ENCODE data around the gene CNGA2. TPM values are rescaled to one million over a fixed set of nuclear protein-coding genes. Genes with fewer than 3 reads are reported as not detected.

Gene CNGA2
- total and polyA plus RNA-seq, 4 donors: not detected

DNA sequence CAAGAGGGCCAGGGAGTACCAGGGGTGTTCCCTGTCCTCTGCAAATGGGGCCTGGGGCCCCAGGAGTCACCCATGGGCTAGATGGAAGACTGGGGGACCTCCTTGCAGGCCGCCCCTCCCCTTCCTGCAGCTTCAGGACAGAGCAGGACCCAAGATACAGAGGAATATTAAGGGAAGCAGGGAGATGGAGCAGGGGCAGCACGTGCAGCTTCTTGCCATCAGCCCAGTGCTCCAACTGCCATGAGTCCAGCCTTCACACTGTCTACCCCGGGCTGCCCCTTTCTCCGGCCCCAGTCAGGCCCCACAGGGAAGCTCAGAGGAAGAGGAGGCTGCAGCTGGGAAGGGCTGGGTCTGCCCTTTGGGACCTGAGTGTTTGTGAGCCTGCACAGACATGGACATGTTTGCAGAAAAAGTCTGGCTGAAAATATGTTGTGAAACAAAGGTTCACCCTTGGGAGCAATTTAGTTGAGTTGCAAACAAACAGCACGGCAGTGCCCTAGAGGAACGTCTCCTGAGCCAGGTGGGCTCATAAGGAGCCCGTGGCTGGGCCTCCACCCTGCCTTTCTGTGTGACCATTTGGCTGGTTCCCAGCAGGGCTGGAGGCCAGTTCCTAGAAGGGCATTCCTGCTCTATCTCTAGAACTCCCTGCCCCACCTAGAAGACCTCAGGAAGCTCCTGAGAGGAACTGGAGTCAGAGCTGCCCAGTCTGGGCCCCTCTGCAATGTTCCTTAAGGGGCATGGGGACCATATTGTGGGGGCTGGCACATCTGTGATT lies 9.8 kb upstream of the CNGA2 start:
- H3K36me3 ChIP-seq (ENCODE audit: control insufficient read depth in 4 of 4, insufficient read depth in 3 of 4, low read depth in 1 of 4, low read length in 3 of 4): no peaks in the 10 kb centered on the region
- no peaks in the 10 kb centered on the region for H3K27me3 ChIP-seq (ENCODE audit: control insufficient read depth in 4 of 4, insufficient read depth in 4 of 4, low read length in 3 of 4)
- H3K4me1 ChIP-seq (ENCODE audit: control insufficient read depth in 4 of 4, insufficient read depth in 4 of 4, low read length in 3 of 4): peaks cover 0 to 12% (median 3%) of the 10 kb centered on the region in 4 donors
- H3K9ac ChIP-seq (ENCODE audit: low read depth in 1 of 2, low read length in 2 of 2): no peak overlapping the region
- no peak overlapping the region for H3K27ac ChIP-seq (ENCODE audit: low read depth in 1 of 2, low read length in 2 of 2)
- H3K4me3 ChIP-seq (ENCODE audit: low read depth in 1 of 3, low read length in 3 of 3): no peak overlapping the region
- no peaks in the 10 kb centered on the region for H3K9me3 ChIP-seq (ENCODE audit: control insufficient read depth in 4 of 4, low read length in 3 of 4)
- TF ChIP-seq, protein P1, sequence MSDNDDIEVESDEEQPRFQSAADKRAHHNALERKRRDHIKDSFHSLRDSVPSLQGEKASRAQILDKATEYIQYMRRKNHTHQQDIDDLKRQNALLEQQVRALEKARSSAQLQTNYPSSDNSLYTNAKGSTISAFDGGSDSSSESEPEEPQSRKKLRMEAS (IDR thresholded peaks at IDR 0.05): no peak
- TF ChIP-seq TAF1 (conservative IDR thresholded peaks at IDR 0.05) (no peak), GABPA (IDR thresholded peaks at IDR 0.05 in 1 of 2, conservative IDR thresholded peaks at IDR 0.05 in 1 of 2) (no peak), HNF4A (conservative IDR thresholded peaks at IDR 0.05) (no peak), RXRA (IDR thresholded peaks at IDR 0.05) (no peak), JUND (IDR thresholded peaks at IDR 0.05) (no peak), EGR1 (IDR thresholded peaks at IDR 0.05; ENCODE audit: low read depth in 2 of 2) (no peak), YY1 (IDR thresholded peaks at IDR 0.05) (no peak), FOXA2 (IDR thresholded peaks at IDR 0.05) (no peak), SP1 (IDR thresholded peaks at IDR 0.05) (no peak), HNF4G (IDR thresholded peaks at IDR 0.05) (no peak), RAD21 (IDR thresholded peaks at IDR 0.05) (no peak), NR2F2 (IDR thresholded peaks at IDR 0.05) (no peak)
- TF ChIP-seq, protein P2, sequence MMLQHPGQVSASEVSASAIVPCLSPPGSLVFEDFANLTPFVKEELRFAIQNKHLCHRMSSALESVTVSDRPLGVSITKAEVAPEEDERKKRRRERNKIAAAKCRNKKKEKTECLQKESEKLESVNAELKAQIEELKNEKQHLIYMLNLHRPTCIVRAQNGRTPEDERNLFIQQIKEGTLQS (IDR thresholded peaks at IDR 0.05): no peak
- TF ChIP-seq, protein P3, sequence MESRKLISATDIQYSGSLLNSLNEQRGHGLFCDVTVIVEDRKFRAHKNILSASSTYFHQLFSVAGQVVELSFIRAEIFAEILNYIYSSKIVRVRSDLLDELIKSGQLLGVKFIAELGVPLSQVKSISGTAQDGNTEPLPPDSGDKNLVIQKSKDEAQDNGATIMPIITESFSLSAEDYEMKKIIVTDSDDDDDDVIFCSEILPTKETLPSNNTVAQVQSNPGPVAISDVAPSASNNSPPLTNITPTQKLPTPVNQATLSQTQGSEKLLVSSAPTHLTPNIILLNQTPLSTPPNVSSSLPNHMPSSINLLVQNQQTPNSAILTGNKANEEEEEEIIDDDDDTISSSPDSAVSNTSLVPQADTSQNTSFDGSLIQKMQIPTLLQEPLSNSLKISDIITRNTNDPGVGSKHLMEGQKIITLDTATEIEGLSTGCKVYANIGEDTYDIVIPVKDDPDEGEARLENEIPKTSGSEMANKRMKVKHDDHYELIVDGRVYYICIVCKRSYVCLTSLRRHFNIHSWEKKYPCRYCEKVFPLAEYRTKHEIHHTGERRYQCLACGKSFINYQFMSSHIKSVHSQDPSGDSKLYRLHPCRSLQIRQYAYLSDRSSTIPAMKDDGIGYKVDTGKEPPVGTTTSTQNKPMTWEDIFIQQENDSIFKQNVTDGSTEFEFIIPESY (IDR thresholded peaks at IDR 0.05): no peak
- TF ChIP-seq, protein P4, sequence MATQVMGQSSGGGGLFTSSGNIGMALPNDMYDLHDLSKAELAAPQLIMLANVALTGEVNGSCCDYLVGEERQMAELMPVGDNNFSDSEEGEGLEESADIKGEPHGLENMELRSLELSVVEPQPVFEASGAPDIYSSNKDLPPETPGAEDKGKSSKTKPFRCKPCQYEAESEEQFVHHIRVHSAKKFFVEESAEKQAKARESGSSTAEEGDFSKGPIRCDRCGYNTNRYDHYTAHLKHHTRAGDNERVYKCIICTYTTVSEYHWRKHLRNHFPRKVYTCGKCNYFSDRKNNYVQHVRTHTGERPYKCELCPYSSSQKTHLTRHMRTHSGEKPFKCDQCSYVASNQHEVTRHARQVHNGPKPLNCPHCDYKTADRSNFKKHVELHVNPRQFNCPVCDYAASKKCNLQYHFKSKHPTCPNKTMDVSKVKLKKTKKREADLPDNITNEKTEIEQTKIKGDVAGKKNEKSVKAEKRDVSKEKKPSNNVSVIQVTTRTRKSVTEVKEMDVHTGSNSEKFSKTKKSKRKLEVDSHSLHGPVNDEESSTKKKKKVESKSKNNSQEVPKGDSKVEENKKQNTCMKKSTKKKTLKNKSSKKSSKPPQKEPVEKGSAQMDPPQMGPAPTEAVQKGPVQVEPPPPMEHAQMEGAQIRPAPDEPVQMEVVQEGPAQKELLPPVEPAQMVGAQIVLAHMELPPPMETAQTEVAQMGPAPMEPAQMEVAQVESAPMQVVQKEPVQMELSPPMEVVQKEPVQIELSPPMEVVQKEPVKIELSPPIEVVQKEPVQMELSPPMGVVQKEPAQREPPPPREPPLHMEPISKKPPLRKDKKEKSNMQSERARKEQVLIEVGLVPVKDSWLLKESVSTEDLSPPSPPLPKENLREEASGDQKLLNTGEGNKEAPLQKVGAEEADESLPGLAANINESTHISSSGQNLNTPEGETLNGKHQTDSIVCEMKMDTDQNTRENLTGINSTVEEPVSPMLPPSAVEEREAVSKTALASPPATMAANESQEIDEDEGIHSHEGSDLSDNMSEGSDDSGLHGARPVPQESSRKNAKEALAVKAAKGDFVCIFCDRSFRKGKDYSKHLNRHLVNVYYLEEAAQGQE (IDR thresholded peaks at IDR 0.05): no peak
- TF ChIP-seq, protein P5, sequence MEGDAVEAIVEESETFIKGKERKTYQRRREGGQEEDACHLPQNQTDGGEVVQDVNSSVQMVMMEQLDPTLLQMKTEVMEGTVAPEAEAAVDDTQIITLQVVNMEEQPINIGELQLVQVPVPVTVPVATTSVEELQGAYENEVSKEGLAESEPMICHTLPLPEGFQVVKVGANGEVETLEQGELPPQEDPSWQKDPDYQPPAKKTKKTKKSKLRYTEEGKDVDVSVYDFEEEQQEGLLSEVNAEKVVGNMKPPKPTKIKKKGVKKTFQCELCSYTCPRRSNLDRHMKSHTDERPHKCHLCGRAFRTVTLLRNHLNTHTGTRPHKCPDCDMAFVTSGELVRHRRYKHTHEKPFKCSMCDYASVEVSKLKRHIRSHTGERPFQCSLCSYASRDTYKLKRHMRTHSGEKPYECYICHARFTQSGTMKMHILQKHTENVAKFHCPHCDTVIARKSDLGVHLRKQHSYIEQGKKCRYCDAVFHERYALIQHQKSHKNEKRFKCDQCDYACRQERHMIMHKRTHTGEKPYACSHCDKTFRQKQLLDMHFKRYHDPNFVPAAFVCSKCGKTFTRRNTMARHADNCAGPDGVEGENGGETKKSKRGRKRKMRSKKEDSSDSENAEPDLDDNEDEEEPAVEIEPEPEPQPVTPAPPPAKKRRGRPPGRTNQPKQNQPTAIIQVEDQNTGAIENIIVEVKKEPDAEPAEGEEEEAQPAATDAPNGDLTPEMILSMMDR (IDR thresholded peaks at IDR 0.05; ENCODE audit: low read depth, low read length, missing input control): no peak
- DNase-seq (ENCODE audit: low spot score): no peak
- 42% methylated on average over 7 of the region's 7 CpGs for WGBS
